C4-2B (cell line): Measurements from ENCODE around the gene DCAF5.

Source experiments
- H3K27ac ChIP-seq: fragments of 450-650 bp; 2 replicates; pipeline ENCODE4 v1.5.1; 2017
- ZFX ChIP-seq: fragments of 450-650 bp; IDR thresholded peaks from 2 replicates; pipeline ENCODE4 v1.6.1; 2017
- TF ChIP-seq, protein P1 (sequence below): fragments of 450-650 bp; conservative IDR thresholded peaks from 2 replicates; pipeline ENCODE4 v1.5.1; 2017; ENCODE audit warnings: mild to moderate bottlenecking

Gene DCAF5

GRCh38 chr14:69107407-69108003 lies 45.4 kb downstream of the DCAF5 start:
- no peak overlapping the region for H3K27ac ChIP-seq
- TF ChIP-seq ZFX, result no peak
- TF ChIP-seq, protein P1, sequence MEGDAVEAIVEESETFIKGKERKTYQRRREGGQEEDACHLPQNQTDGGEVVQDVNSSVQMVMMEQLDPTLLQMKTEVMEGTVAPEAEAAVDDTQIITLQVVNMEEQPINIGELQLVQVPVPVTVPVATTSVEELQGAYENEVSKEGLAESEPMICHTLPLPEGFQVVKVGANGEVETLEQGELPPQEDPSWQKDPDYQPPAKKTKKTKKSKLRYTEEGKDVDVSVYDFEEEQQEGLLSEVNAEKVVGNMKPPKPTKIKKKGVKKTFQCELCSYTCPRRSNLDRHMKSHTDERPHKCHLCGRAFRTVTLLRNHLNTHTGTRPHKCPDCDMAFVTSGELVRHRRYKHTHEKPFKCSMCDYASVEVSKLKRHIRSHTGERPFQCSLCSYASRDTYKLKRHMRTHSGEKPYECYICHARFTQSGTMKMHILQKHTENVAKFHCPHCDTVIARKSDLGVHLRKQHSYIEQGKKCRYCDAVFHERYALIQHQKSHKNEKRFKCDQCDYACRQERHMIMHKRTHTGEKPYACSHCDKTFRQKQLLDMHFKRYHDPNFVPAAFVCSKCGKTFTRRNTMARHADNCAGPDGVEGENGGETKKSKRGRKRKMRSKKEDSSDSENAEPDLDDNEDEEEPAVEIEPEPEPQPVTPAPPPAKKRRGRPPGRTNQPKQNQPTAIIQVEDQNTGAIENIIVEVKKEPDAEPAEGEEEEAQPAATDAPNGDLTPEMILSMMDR, result peak; percentile 85

DNA sequence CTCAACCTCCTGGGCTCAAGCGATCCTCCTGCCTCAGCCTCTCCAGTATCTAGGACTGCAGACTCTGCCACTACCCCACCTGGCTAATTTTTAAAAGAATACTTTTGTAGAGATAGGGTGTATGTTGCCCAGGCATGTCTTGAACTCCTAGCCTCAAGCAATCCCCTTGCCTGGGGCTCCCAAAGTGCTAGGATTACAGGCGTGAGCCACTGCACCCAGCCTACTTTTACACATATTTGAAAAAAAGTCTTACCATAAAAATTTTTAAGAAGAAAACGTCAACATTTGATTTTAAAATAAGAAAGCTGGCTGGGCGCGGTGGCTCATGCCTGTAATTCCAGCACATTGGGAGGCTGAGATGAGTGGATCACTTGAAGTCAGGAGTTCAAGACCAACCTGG lies 46.5 kb downstream of the DCAF5 start:
- TF ChIP-seq, protein P1, result no peak
- TF ChIP-seq ZFX, result no peak
- H3K27ac ChIP-seq, result no peak overlapping the region

- H3K27ac ChIP-seq, result no peak overlapping the region
- TF ChIP-seq ZFX, result no peak
- TF ChIP-seq, protein P1, result no peak
These were observed 47.6 kb downstream of the DCAF5 start for GRCh38 chr14:69105326-69105725.

- no peak overlapping the region for H3K27ac ChIP-seq
- TF ChIP-seq, protein P1, result peak; percentile 81
- no peak for TF ChIP-seq ZFX
These were observed 51.5 kb downstream of the DCAF5 start for GRCh38 chr14:69101331-69101826.

DNA sequence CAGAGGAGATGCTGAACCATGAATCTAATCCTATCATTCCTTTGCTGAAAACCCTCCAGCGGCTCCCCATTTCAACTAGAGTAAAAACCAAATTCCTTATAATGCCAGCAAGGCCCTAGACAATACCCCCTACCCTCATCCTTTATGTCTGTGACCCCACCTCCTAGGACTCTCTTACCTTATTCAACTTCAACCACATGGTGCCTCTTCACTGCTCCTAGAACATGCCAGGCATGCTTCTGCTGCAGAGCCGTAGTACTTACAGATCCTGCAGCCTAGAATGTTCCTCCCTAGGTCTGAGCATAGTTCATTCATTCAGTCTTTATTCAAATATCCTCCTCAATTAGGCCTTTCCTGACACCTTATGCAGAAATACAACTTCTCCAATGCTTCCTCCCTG lies 54.9 kb downstream of the DCAF5 start:
- no peak for TF ChIP-seq ZFX
- TF ChIP-seq, protein P1, result no peak
- no peak overlapping the region for H3K27ac ChIP-seq

DNA sequence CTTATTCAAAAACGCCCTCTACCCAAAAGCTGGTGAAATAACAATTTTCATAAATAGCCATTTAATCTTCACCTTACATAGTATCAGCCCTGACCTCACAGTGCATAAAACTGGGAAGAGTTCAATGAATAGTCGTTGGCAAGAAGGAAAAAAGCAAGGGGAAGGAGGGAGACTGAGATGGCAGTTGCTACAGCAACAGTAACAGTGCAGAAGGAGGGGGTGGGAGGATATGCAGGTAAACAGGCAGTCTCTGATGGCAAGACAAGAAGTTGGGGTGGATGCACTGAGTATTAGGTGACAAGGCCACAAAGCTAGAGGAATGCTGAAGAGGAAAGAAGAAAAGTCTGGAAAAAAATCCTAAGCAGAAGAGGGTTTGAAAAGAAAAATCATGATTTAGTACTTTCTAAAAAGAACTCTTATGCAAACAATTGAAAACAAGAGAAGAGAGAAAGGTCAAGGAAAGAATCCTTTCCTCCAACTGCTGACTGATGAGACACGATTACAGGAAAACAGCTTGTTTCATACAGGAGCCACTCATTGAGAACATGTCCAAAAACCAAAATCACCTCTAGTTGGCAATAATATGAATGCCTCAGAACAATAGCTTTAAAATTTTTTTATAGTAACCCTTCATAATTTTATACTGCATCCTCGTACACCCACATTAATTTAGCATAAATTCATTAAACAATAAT lies 56.0 kb downstream of the DCAF5 start:
- TF ChIP-seq, protein P1, result no peak
- TF ChIP-seq ZFX, result no peak
- H3K27ac ChIP-seq, result no peak overlapping the region

- no peak for TF ChIP-seq ZFX
- TF ChIP-seq, protein P1, result no peak
- H3K27ac ChIP-seq, result no peak overlapping the region
These were observed 56.7 kb downstream of the DCAF5 start for GRCh38 chr14:69096246-69096645.
